Activated T-cell treated with anti-CD3 and anti-CD28 coated beads, Interleukin-2, amount 50 U/mL, for 72 hours (primary cell): ENCODE results near the gene CSAD. TPM values are rescaled to one million over a fixed set of nuclear protein-coding genes. Genes with fewer than 3 reads are reported as not detected.
"Not testable (repeated sequence)": the region's sequence is repeated elsewhere in the genome, so short reads cannot be mapped to it uniquely, and the experiment has no call there.

Source experiments
- ATAC-seq, 2 donors: fragments of 150-1000 bp; cut with Tn5 transposase; replicated peaks in 1 of 2; 2 replicates each; pipeline ENCODE4 v1.10.0; 2021; ENCODE audit warnings: moderate library complexity in 2 of 2, mild to moderate bottlenecking in 1 of 2
- DNase-seq, 2 donors: peaks; one replicate each; pipeline ENCODE4 v3.0.0; 2021 to 2022; ENCODE audit warnings: mixed read lengths in 1 of 2
- H3K27ac Mint-ChIP-seq: one replicate; pipeline ENCODE4 v1.8.0; 2022; ENCODE audit warnings: mild to moderate bottlenecking, moderate library complexity, mixed read lengths
- H3K27me3 Mint-ChIP-seq: one replicate; pipeline ENCODE4 v1.8.0; 2022; ENCODE audit warnings: low read depth, mixed read lengths
- H3K36me3 Mint-ChIP-seq, 2 donors: one replicate each; pipeline ENCODE4 v1.8.0; 2022; ENCODE audit warnings: mixed read lengths in 2 of 2, mild to moderate bottlenecking in 1 of 2; ENCODE audit not compliant: insufficient read depth in 2 of 2
- H3K4me1 Mint-ChIP-seq: one replicate; pipeline ENCODE4 v1.8.0; 2022; ENCODE audit warnings: low read depth, mixed read lengths
- H3K4me3 Mint-ChIP-seq, 2 donors: one replicate each; pipeline ENCODE4 v1.8.0; 2022; ENCODE audit warnings: mild to moderate bottlenecking in 2 of 2, mixed read lengths in 2 of 2, moderate library complexity in 2 of 2
- H3K9me3 Mint-ChIP-seq, 2 donors: one replicate each; pipeline ENCODE4 v1.8.0; 2022; ENCODE audit warnings: mixed read lengths in 2 of 2
- total RNA-seq, 2 donors: library from RNA; stranded (reverse); gene quantifications; one replicate each; pipeline ENCODE4 v1.2.3, GENCODE V29; 2022

CSAD gene
- total RNA-seq, 2 donors from 2014 or later: 42.7 to 45.2 TPM

DNA sequence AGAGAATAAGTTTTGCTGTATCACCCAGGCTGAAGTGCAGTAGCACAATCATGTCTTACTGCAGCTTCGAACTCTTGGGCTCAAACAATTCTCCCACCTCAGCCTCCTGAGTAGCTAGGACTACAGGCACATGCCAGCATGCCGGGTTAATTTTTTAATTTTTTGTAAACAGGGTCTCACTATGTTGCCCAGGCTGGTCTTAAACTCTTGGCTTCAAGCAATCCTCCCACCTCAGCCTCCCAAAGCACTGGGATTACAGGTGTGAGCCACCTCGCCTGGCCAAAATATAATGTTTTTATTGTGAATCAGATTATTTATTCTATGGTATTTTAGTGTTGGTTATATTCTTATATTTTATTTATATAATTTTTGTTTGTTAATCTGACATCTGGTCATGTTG is 4.0 kb downstream of the CSAD start:
- no peak for DNase-seq
- ATAC-seq: no peak
- Mint-ChIP-seq H3K36me3 (peaks cover 4 to 8% of the 10 kb centered on the region in 2 donors), H3K27ac (no peak overlapping the region), H3K27me3 (no peaks in the 10 kb centered on the region), H3K4me3 (no peak overlapping the region), H3K9me3 (no peaks in the 10 kb centered on the region), H3K4me1 (peaks cover 31% of the 10 kb centered on the region)

DNA sequence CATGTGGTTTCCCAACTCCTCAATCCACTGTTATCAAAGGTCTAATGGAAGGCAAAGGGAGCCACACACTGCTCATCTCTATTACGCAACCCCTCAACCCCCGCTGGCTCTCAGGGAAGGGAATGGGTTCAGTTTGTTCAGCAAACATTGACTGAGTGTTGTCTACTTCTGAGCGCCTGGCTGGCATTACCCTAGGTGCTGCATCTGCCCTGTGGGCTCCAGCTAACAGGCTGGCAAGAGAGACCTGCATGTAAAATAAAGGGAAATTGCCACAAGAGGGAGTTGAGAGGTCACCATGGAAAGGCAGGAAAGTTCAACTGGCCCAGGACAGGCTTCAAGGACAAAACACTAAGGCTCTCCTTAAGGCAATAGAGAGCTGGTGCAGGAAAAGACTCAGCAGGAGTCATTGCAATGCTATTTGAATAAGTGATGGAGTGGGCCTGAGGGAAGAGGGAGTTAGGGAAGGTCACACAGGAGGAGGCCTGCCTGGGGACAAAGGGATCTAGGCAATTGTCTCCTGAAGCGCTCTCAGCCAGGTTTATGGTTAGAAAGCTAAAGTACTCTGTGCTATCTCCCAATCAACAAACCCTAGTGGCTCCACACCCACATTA is 5.7 kb downstream of the CSAD start:
- Mint-ChIP-seq H3K4me3 (no peak overlapping the region), H3K9me3 (no peaks in the 10 kb centered on the region)
- ATAC-seq: no peak

DNA sequence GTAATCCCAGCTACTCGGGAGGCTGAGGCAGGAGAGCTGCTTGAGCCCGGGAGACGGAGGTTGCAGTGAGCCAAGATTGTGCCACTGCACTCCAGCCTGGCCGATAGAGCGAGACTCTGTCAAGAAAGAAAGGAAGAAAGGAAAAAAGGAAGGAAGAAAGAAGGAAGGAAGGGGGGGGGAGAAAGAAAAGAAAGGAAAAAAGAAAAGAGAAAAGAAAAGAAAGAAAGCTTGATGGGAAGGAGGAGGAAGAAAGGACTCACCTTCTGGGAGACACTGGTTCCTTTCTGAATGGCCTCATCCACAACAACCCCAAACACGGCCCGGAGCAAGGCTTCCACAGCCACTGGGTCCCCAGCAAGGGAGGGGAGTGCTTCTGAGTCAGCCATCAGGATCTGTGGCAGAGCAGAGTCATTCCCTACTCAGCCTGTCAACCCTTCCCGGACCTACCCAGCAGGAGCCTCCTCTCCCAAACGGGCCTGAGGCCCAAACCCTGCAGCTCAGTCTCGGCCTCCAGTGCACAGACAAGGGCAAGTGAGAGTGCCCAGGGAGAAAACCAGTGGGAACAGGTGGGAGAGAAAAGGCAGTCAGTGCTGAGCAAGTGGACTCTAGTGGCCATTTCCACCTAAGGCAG is 7.5 kb downstream of the CSAD start:
- Mint-ChIP-seq H3K36me3 (peaks cover 0 to 1% of the 10 kb centered on the region in 2 donors), H3K27ac (no peak overlapping the region), H3K4me1 (peaks cover 12% of the 10 kb centered on the region), H3K4me3 (no peak overlapping the region), H3K9me3 (no peaks in the 10 kb centered on the region), H3K27me3 (no peaks in the 10 kb centered on the region)
- DNase-seq: no peak
- ATAC-seq: no peak

More for the DNA sequence above, 5.7 kb downstream of the CSAD start:
- Mint-ChIP-seq H3K27ac (no peak overlapping the region), H3K27me3 (no peaks in the 10 kb centered on the region), H3K36me3 (peaks cover 0 to 1% of the 10 kb centered on the region in 2 donors), H3K4me1 (peaks cover 24% of the 10 kb centered on the region)
- no peak for DNase-seq

DNA sequence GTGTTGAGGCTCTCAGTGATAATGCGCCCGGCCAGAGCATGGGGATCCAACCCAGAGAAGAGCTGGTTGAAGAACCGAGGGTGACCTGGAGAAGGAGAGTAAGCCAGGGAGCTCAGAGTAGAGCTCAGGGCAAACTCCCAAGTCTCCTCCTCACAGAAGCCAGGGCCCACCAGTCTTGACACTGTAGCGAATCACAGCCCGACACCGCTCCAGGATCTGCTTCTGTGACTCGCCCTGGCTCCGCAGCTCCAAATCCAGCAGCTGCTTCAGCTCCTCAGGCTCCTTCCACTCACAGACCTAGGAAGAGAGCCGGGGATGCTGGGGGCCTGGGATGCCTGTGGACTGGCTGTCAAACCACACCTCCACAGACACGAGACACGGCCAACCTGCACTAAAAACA is 8.4 kb downstream of the CSAD start:
- ATAC-seq (no peak), DNase-seq (no peak)
- no peaks in the 10 kb centered on the region for H3K9me3 Mint-ChIP-seq
- no peak overlapping the region for H3K4me3 Mint-ChIP-seq
- no peaks in the 10 kb centered on the region for H3K27me3 Mint-ChIP-seq
- H3K36me3 Mint-ChIP-seq: peaks cover 0 to 1% of the 10 kb centered on the region in 2 donors
- peaks cover 12% of the 10 kb centered on the region for H3K4me1 Mint-ChIP-seq
- H3K27ac Mint-ChIP-seq: no peak overlapping the region

DNA sequence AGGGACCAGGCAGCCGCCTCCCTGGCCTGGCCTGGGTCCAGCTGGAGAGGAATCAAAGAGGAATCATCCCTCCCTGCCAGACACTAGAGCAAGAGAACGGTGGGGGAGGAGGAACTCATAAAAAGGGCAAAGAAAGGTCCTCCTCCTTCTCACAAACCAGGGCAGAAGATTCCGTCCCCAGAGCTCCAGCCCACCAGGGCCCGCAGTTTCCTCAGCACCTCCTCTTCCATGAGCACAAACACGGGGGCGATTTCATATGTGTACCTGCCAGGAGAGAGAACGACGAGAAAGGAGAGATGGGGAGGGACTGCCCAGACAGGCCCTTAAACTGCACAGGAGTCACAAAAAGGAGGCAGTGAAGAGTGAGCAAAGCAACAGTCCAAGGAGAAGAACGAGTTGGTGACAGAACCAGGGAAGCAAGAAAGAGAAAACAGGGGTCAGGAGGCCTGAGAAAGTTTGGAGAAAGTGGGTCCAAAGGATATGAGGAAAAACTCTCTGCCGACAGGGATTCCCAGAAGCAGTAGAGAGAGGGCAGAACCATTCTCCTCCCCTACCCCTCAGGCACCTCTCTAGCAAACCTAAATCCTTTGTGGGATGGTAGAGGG is 8.9 kb downstream of the CSAD start:
- Mint-ChIP-seq H3K27ac (no peak overlapping the region), H3K4me1 (peaks cover 12% of the 10 kb centered on the region), H3K27me3 (no peaks in the 10 kb centered on the region), H3K4me3 (no peak overlapping the region), H3K36me3 (peaks cover 0 to 1% of the 10 kb centered on the region in 2 donors), H3K9me3 (no peaks in the 10 kb centered on the region)
- DNase-seq: no peak
- ATAC-seq: no peak

DNA sequence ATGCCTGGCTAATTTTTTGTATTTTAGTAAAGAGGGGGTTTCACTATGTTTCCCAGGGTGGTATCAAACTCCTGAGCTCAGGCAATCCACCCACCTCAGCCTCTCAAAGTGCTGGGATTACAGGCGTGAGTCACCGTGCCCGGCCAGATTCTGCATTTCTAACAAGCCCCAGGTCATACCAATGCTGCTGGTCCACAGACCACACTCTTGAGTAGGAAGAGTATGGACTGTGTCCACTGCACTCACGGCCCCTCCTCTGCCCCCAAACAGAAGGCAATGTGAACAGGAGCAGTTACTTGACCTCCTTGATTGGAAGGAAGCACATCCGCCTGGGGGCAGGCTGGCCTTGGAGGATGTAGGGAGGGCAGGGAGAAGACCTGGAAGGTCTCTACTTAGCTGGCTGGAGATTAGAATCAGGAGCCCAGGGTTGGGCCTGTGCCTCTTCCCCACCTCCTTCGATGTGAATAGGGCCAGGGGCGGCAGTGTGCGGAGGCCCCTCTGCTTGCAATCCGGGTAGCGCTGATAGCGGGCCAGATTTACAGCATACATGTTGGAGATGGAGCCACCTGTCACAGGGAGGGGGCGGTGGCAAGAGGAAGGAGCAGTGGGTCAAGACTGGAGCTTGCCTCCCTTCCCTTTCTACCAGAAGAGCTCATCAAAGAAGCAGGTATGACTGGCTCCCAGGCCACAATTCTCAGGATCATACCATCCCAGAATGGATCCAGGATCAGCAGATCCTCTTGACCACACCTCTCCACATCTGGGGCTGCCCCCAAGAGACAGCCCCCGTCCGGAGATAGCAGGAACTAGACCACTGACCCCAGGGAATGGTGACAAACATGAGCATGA is 9.6 kb downstream of the CSAD start:
- no peak overlapping the region for H3K27ac Mint-ChIP-seq
- no peak overlapping the region for H3K4me3 Mint-ChIP-seq
- DNase-seq: no peak
- H3K27me3 Mint-ChIP-seq: no peaks in the 10 kb centered on the region
- H3K36me3 Mint-ChIP-seq: peaks cover 0 to 1% of the 10 kb centered on the region in 2 donors
- H3K9me3 Mint-ChIP-seq: no peaks in the 10 kb centered on the region
- peaks cover 12% of the 10 kb centered on the region for H3K4me1 Mint-ChIP-seq
- no peak for ATAC-seq

DNA sequence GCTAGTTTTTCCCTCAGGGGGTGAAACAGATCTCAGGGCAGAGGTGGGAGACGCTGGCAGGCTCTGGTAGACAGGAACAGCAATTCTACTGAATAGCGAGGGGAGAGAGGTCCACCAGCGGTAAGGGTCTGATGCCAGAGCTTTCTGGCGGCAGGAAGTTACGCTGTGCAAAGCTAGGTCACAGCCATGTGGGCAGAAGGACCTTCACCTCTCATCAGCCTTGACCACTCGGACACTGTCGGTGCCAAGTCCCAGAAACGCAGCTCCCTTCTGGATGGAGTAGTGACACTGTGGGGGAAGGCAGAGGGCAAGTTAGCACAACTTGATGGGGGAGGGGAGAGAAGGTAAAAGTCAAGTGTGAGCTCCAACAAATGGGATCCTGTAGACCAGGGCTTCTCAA is 10.5 kb downstream of the CSAD start:
- Mint-ChIP-seq H3K27me3 (no peaks in the 10 kb centered on the region), H3K27ac (no peak overlapping the region), H3K4me1 (peaks cover 3% of the 10 kb centered on the region), H3K4me3 (no peak overlapping the region), H3K9me3 (no peaks in the 10 kb centered on the region), H3K36me3 (peaks cover 0 to 1% of the 10 kb centered on the region in 2 donors)
- no peak for DNase-seq
- no peak for ATAC-seq

DNA sequence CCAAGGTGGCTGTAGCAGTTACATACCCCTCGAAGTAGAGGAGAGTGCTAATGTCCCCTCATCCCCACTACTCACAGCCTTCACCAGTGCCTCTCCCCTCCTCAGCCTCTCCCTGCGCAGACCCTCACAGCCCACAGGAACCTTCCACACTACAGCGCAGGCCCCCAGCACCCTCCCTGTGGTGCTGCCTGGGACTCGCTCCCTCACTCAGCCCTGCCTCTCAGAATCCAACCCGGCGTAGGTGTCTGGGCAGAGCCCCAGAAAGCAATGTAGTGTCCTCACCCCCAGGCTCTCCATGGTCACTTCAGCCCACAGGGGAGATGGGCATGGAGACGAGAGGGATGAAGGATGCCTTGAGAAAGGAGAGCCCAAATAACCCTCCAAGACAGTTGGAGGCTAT is 11.1 kb downstream of the CSAD start:
- Mint-ChIP-seq H3K9me3 (no peaks in the 10 kb centered on the region), H3K27ac (no peak overlapping the region), H3K4me3 (no peak overlapping the region), H3K36me3 (peaks cover 0 to 1% of the 10 kb centered on the region in 2 donors), H3K4me1 (no peaks in the 10 kb centered on the region), H3K27me3 (no peaks in the 10 kb centered on the region)
- DNase-seq: no peak
- ATAC-seq: no peak

DNA sequence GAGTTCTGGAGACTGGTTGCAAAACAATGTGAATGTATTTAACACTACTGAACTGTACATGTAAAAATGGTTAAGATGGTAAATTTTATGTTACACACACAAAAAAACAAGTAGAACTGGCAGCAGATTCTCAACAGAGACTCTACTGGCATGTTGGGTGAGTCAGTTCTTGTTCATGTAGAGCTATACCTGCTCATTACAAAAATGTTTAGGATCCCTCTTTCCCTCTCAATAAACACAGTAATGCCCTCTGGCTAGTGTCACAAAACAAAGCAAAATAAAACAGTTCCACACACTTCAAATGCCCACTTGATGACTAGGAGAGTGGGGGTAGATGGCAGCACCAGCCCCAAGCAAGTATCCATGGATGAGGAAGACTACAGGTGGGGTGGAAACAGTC is 13.9 kb downstream of the CSAD start:
- Mint-ChIP-seq H3K4me1 (no peaks in the 10 kb centered on the region), H3K27ac (no peak overlapping the region), H3K27me3 (no peaks in the 10 kb centered on the region), H3K4me3 (no peak overlapping the region), H3K36me3 (peaks cover 0 to under 1% of the 10 kb centered on the region in 2 donors), H3K9me3 (no peaks in the 10 kb centered on the region)
- ATAC-seq (no peak), DNase-seq (no peak)

DNA sequence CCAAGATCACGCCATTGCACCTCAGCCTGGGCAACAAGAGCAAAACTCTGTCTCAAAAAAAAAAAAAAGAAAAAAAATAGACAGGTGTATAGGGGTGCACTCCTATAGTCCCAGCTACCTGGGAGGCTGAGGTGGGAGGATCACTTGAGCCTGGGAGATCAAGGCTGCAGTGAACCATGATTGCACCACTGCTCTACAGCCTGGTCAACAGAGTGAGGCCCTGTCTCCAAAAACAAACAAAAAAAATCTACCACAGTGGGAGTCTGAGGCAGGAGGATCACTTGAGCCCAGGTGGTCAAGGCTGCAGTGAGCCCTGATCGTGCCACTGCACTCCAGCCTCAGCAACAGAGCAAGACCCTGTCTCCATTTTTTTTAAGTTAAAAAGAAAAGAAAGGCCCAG is 17.7 kb downstream of the CSAD start:
- not testable (repeated sequence) for H3K27ac Mint-ChIP-seq, H3K4me3 Mint-ChIP-seq, H3K36me3 Mint-ChIP-seq, DNase-seq, ATAC-seq, H3K4me1 Mint-ChIP-seq, H3K27me3 Mint-ChIP-seq, H3K9me3 Mint-ChIP-seq

DNA sequence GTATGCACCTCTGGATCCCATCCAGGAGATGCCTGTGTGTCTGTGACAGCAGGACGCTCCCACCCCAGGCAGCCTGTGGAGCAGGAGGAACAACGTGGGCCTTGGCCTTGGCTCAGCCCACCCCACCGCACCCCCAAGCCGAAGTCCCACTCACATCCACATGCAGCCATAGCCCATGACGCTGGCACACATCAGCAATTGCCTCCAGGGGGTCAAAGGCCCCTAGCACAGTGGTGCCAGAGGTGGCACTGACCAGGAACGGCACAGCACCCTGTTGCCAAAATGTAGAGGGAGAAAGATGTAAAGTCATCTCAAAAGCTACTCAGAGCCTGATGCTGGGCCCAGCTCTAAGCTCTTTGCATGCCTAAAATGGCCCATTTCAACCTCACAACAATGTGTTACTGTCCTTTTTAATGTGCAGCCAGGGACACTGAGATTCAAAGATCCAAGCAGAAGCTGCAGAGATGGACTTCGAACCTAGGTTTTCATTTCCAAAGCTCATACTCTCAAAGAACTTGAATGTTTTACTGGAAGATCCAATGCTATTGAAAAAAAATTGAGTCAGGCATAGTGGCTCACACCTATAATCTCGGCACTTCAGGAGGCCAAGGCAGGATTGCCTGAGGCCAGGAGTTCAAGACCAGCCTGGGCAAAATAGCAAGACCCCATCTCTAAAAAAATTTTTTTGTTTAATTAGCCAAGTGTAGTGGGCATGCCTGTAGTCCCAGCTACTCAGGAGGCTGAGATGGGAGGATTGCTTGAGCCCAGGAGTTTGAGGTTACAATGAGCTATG is 19.4 kb downstream of the CSAD start:
- Mint-ChIP-seq H3K36me3 (no peaks in the 10 kb centered on the region), H3K9me3 (no peaks in the 10 kb centered on the region), H3K27me3 (no peaks in the 10 kb centered on the region), H3K4me1 (peaks cover 9% of the 10 kb centered on the region), H3K4me3 (no peak overlapping the region), H3K27ac (no peak overlapping the region)
- DNase-seq (no peak), ATAC-seq (no peak)

DNA sequence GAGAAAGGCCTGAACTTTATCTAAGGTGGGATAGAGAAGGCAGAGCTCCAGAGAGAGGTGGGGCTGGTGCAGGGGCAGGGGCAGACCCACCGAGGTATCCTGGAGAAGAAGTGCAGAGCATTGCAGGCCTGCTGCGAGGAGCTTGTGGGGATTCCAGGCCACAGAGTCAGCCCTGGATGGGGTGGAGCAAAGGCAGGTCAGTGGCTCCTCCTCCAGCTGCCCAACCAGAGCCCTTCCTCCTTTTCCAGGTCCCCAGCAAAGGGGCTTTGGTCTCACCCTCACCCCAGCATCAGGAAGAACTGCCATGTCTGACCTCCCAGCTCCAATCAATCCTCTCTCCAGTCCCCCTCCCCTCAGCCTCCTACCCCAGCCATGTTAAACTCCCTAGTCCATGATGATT is 20.1 kb downstream of the CSAD start:
- Mint-ChIP-seq H3K36me3 (no peaks in the 10 kb centered on the region), H3K27me3 (no peaks in the 10 kb centered on the region), H3K9me3 (no peaks in the 10 kb centered on the region), H3K4me1 (peaks cover 9% of the 10 kb centered on the region), H3K27ac (no peak overlapping the region), H3K4me3 (no peak overlapping the region)
- ATAC-seq (no peak), DNase-seq (no peak)
